Stimulated activated CD4-positive, alpha-beta T cell treated with anti-CD3 and anti-CD28 coated beads, Interleukin-2, amount 100 ng/mL, for 48 hours (primary cell): ENCODE measurements around the gene RBKS.
"Not testable (repeated sequence)": the region's sequence is repeated elsewhere in the genome, so short reads cannot be mapped to it uniquely, and the experiment has no call there.

Experiments
- DNase-seq, 2 donors: peaks; one replicate each; pipeline ENCODE4 v3.0.0-alpha.2; 2020

RBKS gene

DNA sequence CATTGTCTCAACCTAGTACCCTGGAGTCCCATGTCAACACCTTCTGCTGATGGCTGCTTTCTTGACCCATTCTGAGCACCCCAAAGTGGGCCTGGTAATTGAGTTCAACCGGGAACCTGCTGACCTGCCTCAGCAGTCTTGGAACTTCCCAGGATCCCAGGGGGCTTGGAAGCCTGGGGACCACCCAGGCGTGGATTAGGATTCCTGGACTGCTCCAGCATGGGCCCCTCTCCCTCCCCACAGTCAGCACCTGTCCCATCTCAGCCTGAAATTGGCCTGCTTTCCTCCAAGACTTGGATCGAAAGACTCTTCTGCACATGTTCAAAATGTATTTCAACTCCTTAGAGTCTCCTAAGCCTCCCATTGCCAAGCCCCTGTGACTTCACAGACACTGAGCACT lies 134.1 kb downstream of the RBKS start:
- DNase-seq: no peak

DNA sequence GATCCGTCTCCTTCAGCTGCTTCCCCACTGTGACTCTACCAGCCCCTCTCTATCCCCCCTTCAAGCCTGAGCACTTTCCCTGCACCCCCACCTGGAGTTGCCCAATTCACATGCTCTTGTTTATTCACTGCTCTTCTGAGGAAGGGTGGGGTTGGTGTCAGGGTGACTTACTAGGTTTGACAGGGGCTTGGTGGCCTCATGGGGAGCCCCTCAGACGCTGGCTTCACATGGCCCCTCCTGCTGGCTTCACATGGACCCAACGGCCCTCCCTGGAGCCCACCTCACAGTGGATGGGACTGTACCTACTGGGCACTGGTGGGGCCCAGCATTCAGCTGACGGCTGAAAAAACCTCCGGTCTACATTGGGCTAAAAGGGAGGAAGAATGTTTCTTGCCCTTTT lies 135.4 kb downstream of the RBKS start:
- DNase-seq: no peak

DNA sequence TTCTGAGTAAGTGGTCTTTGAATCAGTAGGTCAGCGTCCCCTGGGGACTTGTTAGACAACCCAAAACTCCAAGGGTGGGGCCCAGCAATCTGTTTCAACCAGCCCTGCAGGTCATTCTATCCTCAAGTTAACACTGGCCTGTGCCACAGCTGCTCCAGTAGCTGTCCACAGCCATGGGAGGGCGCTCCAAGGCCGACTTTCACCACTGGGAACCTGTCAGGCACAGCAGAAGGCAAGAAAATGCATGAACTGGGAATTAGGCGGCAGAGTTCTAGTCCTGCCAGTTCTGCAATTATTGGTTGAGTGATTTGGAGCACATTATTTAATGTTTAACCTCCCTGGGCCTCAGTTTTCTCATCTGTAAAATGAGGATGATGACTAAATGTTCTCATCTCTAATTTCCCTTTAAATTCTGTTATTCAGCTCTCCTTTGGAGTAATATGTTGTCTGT lies 136.0 kb downstream of the RBKS start:
- peak; percentile 77 to 81 for DNase-seq

DNA sequence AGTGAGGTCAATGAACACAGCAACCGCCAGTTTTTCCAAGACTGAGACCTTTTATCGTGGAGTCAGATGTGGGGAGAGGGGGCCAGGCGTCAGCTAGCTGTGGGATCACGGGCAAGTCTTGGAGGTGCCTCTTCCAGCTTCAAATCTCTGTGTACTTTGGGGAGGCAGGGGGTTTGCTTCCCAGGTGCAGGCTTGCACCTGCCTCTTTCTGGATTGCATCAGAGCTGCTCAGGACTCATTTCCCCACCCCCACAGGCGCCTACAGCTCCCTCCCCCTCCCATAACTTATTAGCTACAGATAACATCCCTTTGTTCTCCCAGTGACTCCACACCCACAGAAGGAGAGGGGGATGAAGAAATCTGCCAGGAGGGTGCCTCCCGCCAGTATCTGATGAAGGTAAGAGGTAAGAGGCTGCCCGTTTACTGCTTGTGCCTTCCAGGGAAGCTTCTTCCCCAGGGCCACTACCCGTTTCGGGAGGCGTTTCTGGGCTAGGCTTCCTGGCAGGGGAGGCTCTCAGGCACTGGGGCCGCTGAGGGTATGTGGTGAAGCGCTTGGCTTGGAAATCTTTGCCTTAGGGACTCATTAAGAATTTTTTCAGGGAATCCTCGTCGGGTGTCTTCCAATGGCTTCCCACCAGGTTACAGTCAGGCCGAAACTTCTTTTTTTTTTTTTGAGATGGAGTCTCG lies 137.5 kb downstream of the RBKS start:
- no peak for DNase-seq

DNA sequence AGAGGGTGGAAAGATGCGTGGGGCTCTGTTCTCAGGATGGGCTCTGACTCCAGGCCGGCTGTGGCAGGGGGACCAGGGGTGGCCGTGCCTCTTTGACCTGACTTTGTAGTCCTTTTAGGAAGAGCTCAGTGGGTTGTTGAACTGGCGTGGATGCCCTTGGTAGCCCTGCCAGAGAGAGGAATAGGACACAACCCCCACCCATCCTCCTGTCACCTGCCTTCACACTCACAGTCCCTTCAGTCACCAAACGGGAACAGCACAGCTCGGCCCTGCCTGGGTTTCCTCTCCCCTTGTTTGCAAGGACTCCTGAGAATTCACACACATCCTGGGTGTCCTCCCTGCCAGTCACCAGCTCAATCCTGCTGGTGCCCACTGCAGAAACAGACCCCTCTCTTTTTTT lies 138.8 kb downstream of the RBKS start:
- DNase-seq: no peak

DNA sequence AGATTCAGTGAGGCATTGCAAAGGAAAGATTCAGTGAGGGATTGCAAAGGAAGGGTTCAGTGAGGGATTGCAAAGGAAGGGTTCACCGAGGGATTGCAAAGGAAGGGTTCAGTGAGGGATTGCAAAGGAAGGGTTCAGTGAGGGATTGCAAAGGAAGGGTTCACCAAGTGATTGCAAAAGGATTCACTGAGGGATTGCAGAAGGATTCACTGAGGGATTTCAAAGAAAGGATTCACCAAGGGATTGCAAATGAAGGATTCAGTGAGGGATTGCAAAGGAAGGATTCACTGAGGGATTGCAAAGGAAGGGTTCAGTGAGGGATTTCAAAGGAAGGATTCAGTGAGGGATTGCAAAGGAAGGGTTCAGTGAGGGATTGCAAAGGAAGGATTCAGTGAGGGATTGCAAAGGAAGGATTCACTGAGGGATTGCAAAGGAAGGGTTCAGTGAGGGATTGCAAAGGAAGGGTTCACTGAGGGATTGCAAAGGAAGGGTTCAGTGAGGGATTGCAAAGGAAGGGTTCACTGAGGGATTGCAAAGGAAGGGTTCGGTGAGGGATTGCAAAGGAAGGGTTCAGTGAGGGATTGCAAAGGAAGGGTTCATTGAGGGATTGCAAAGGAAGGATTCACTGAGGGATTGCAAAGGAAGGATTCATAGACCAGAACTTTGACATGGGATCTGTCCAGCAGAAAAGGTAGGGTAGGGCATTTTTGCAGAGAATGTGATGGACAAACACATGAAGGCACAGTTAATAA lies 141.2 kb downstream of the RBKS start:
- not testable (repeated sequence) for DNase-seq

DNA sequence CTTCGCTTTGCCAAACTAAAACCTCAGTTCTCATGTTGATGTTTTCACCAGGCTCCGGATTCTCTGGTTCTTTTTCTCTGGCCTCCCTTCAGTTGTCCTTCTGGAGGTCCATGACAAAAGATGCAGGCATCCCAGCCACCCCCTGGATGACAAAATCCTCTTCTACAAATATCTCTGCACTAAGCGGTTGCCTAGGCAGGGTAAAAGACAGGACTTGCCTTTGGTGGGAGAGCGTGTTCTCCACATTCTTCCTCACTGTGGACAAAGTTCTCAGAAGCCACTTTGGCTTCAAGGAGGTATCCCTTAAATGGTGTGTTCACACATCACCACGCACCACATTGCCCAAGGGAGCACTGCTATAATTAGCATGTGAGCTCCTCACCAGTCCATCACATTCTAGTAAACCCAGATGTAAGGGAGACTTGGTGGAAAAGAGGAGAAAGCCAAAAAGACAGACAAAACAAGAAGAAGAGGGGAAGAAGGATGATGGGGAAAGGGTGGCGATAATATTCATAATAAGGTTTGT lies 142.3 kb downstream of the RBKS start:
- DNase-seq: no peak

DNA sequence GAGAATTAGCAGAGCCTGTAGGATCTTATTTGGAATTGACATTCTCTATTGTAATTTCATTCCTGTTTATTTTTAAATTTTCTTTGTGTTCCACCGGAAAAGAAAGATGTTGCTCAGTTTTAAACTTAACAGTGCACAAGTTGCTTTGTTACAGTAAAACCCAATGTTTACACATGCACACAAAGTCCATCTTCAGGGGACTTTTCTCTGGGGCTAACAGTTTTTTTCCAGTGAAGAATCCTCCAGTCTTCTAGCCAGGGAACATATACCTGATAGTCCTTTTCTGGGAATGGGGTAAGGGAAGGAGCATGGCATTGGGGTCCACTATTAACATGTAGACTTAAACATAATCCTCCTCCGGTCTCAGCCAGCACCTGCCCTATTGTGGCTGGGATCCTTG lies 143.9 kb downstream of the RBKS start:
- no peak for DNase-seq

DNA sequence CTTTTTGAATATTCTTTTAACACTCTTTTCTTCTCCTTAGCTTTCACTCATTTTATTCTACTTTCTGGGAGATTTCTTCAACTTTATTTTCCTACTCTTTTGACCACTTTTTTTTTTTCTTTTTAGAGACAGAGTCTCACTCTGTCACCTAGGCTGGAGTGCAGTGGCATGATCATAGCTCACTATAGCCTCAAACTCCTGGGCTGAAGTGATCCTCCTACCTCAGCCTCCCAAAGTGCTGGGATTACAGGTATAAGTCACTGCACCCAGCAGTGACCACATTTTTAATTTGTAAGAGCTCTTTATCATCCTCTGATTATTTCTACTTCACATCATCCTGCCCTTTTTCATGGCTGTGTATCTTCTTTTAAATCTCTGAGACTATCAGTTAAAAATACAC lies 144.7 kb downstream of the RBKS start:
- not testable (repeated sequence) for DNase-seq

DNA sequence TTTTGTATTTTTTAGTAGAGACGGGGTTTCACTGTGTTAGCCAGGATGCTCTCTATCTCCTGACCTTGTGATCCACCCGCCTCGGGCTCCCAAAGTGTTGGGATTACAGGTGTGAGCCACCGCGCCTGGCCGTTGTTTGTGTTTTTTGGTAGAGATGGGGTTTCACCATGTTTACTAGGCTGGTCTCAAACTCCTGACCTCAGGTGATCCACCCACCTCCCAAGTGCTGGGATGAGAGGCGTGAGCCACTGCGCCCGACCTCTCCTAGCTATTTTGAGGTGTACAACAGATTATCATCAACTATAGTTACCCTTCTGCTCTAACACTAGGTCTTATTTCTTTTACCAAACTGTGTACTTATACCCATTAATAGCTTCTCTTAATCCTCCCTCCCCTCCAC lies 147.6 kb downstream of the RBKS start:
- DNase-seq: no peak

DNA sequence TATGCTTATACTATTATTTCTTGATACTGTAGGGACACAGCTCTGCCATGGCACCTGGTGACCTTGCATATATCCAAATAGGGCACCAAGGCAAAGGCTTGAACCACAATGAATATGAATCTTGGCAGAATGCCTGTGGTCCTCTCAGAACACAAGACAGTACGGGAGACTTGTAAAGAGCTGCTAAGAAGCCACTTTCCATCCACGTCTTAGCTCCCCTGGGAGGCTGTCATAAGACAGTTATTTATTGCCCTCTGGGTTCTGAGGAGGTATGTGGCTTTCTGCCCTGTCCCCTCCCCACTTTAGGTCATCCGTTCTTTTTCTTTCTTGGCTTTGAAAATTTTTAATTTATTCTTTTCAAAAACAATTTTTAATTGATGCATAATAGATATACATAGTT lies 148.5 kb downstream of the RBKS start:
- no peak for DNase-seq

DNA sequence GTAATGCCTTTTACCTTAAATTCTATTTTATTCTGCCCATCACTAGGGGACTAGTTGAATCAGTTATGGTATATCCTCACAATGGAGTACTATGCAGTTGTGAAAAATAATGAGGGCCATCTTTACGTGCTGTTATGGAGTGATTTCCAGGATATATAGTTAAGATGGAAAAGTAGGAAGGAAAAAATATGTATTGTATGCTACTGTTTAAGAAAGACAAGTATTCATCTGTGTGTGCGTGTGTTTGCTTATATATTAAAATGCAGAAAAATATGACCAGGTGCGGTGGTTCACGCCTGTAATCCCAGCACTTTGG lies 151.2 kb downstream of the RBKS start:
- DNase-seq: no peak

DNA sequence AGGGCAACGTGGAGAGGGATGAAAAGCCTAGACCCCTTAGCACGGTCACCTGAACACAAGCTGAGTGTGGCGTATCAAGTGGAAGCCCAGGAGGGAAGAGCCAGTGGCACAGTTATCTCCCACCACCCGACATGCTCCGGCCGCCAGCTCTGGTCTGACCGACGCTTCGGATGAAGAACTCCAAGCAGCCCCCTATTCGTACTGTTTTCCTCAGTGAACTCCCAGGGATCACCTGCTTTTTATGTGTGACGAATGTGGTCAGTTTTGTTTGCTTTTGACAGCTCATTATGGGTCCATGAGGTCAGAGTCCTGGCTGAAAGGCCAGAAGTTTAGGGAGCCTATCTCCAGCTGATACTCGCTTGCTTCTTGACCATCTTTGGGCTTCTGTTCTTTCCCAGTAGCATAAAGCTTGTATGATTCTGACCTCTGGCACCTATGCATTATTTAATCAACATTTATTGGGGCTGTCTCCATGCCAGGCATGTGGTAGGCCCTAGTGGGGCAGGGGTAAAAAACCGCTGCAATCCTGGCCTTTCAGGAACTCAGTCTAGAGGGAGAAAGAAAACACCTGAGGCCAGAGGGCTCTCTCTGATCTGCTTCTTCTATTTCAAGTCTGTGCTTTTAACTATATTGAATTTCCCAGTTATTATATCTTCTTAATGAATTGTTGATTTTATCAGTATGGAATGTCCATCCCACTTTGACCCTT lies 151.7 kb downstream of the RBKS start:
- no peak for DNase-seq

DNA sequence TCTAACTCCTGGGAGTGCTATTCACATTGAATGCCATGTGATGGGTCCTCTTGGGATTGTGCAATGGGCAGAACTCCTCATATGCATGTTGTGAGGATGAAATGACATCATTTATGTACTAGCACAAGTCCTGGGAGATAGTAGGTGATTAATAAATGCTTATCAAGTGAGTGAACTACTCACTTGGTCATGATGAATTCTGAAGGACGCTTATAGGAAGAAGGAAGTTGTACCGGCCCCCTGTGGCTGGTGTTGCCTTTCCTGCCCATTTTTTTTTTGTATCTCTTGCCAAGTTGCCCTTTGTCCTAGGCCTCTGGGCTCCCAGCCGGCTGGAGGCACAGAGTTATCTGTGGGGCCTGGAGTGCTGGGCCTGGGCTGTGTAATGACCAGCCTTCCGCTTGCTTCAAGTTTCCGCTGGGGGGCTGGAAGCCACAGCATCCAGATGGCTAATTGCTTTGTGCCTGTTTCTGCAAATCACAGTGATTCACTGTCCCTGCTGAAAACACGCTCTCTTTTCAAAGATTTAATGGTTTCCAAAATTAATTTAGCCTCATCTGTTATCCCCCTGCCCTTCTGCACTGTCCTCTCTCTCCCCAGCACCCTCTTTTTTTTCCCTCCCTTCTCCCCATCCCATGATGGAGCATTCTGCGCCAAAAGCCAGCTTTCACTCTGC lies 152.4 kb downstream of the RBKS start:
- no peak for DNase-seq

DNA sequence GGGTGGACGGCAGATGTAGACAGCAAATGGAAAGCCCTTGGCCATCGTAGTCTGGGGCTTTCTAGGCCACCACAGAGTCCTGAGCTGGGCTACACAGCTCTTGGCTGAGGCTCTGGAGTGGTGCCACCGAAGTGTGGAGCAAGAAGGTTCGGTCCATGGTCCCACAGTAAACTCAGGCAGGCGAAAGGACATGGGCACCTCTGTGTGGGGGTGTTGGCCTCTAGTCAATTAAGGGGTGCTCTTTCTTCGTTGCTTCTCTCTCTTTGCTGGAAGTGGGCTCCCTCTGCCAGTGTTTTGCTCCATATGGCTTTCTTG lies 153.3 kb downstream of the RBKS start:
- no peak for DNase-seq

DNA sequence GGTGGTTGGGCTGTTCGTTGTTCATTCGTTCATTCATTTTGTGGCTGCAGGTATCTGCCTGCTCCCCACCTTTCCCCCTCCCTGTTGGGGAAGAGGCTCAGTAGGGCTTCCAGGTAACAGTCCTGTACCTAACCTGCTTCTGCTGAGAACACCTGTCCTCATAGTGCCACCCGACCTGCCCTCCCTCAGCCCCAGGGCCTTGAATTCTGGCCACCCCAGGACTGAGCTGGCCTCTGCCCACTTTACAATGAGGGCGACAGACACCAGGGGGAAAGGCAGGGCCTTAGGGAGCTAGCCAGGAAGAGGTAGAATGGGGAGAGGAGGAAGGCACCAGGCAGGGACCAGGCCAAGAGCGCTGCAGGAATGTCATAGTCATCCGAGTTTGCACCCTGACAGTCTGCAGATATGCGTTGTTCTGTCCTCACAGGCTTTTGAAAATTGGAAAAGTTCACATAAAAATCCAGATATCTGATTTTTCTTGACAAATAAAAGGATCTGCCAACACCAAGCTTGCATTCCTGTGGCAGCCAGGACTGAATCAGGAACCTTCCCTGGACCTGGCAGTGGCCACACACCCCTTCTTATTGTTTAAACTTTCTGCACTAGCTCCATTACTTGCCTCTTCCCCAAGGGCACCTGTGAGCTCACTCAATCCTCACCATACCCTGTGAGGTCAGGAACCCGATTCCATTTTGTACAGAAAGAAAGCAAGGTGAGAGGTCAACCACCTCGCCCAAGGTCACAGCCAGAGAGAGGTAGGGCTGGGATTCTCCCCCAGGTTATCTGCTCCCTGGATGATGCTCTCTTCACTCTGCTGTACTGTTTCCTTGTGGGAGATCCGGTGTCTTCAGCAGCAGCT lies 153.9 kb downstream of the RBKS start:
- DNase-seq: no peak

DNA sequence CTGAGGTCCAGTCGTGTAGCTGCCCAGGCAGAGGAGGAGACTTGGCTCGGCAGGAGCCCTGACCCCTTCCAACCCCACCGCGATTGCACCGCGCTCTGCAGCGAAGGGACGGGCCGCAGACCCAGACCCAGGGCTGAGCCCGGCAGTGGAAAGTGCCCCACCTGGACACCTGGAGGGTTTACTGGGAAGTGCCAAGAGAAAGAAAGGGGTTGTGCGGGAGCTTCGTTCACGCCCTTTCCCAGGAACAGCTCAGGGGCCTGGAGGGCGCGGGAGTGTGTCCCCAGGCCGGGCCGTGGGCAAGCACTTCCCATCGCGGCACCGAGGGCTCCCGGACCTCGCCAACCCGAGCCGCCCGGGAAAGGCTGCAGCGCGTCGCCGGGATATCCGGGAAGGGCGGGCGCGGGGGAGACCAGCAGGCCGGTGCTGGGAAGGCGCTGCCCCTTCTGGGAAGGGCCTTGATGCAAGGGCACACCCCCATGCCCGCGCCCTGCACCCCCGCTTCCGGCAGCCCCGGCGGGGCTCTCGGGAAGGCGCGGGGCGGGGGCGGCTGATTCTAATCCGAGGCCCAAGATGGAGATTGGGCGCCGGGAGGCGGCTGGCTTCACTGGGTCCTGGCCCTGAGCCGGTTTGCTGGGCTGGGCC lies 154.8 kb downstream of the RBKS start:
- DNase-seq: peak; percentile 56 to 66

DNA sequence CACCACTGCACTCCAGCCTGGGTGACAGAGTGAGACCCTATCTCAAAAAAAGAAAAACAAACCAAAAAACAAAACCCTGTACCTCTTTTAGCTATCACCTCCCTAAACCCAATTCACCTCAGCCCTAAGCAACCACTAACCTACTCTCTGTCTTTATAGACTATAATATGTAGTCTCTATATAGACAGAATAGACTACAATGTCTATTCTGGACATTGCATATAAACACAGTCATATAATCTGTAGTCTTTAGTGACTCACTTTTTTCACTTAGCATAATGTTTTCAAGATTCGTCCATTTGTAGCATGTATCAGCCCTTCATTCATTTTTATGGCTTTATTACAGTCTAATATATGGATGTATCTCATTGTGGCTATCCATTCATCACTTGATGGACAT lies 155.9 kb downstream of the RBKS start:
- no peak for DNase-seq
